GM21529 (cell line): Measurements from ENCODE around the gene SLC7A7.
"Not testable (repeated sequence)": the region's sequence is repeated elsewhere in the genome, so short reads cannot be mapped to it uniquely, and the experiment has no call there.

ENCODE experiments used
- ATAC-seq: cut with Tn5 transposase; IDR thresholded peaks from one replicate; pipeline ENCODE4 v1.9.1; 2021; ENCODE audit not compliant: unreplicated experiment

SLC7A7 gene

GRCh38 chr14:22822016-22822570 is 6.9 kb upstream of the SLC7A7 start:
- no peak for ATAC-seq

GRCh38 chr14:22821193-22822015 is 6.2 kb upstream of the SLC7A7 start:
- ATAC-seq: no peak

DNA sequence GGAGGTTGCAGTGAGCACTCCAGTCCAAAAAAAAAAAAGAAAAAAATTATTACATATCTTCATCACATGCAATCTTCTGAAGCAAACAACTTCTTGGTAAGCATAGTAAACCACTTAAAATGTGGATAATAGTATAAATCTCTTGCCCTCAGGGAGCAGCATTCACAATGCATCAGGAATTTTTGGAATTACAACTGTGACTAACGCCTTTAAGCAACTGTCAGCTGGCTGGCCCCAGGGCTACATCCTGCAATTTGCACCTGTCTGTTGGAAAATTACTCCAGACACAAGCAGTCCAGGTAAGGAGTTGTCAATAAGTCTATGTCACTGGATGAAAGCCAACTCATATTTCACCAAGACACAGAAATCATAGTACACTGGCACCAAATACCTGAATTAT is 5.5 kb upstream of the SLC7A7 start:
- no peak for ATAC-seq

DNA sequence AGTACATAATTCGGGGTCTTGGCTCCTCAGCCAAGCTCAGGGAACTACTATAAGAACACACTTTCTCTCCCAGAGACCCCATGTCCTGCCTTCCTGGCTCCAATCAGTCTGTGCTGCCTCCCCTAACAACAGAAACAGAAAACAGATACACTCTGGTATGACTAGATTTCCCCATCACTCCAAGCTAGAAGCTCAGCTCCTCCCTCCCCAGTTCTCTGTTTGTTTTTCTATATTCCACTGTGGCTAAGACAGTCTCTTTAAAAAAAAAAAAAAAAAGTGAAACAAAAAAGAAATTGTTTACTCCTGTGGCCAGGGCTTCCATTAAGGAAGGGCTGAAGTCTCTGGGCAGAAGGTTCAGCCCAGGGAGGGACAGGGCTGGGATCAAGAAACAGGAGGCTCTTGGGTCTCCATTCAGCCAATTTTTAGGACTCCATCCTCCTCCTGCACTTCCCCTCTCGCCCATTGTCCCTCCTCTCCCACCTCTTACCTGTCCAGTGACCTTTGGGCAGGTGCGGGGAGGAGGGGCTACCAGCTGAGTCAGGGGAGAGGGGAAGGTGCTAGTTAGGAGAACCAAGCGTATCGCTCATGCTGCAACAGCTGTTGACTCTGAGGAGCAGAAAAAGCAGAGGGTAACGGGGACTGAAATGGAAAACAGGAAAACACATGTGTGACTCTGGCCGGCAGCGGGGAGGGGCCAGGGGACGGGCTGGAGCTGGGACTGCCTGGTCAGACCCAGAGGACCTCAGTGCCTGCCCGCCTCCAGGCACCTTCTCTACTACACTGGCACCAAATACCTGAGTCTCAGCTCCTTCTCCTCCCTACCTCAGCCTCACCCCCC is 4.1 kb upstream of the SLC7A7 start:
- peak; percentile 54 for ATAC-seq

GRCh38 chr14:22814373-22814772 is 862 bp downstream of the SLC7A7 start:
- ATAC-seq: no peak

GRCh38 chr14:22813145-22813544 is 2.1 kb downstream of the SLC7A7 start:
- no peak for ATAC-seq

- no peak for ATAC-seq
These were observed 2.5 kb downstream of the SLC7A7 start for GRCh38 chr14:22812744-22813143.

GRCh38 chr14:22811722-22812121 is 3.5 kb downstream of the SLC7A7 start:
- no peak for ATAC-seq

- ATAC-seq: no peak
These were observed 6.6 kb downstream of the SLC7A7 start for GRCh38 chr14:22808388-22809209.

- no peak for ATAC-seq
These were observed 7.7 kb downstream of the SLC7A7 start for GRCh38 chr14:22807432-22808087.

DNA sequence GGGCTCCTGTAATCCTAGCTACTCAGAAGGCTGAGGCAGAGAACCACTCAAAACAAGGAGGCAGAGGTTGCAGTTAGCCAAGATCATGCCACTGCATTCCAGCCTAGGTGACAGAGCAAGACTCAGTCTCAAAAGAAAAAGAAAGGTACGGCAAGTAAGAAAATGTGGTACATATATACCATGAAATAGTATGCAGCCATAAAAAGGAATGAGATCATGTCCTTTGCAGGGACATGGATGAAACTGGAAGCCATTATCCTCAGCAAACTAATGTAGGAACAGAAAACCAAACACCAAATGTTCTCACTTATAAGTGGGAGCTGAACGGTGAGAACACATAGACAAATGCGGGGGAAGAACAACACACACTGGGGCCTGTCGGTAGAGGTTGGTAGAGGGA is 10.0 kb downstream of the SLC7A7 start:
- not testable (repeated sequence) for ATAC-seq

- peak; percentile 42 for ATAC-seq
These were observed 11.6 kb downstream of the SLC7A7 start for GRCh38 chr14:22803687-22803974.

GRCh38 chr14:22802860-22803686 is 12.2 kb downstream of the SLC7A7 start:
- ATAC-seq: peak; percentile 67

DNA sequence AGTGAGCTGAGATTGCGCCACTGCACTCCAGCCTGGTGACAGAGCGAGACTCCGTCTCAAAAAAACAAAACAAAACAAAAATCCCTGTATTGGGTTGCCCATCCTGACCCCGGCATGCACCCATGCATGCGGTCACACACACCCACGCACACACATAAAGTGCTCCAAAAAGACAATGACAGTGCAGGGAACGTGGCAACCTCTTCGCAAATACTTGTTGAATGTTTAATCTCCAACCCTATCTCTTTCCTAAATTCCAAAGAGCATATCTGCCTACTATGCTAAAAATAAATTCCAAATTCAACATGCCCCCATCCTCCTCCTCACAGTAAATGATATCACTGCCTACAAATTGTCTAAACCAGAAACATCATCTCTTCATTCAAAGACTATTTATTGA is 13.5 kb downstream of the SLC7A7 start:
- ATAC-seq: no peak

DNA sequence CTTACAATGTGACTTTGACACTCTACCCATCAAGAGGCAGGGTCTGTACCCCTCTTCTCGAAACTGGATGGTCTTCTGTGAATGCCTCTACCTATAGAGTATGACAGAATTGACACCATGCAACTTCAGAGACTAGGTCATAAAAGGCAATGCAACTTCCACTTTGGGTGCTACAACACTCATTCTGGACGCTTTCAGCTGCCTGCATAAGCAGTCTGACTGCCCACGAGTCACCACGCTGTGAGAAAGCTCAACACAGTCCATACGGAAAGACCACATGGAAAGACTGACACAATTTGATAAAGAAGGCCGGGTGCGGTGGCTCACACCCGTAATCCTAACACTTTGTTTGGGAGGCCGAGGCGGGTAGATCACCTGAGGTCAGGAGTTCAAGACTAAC is 14.9 kb downstream of the SLC7A7 start:
- no peak for ATAC-seq

DNA sequence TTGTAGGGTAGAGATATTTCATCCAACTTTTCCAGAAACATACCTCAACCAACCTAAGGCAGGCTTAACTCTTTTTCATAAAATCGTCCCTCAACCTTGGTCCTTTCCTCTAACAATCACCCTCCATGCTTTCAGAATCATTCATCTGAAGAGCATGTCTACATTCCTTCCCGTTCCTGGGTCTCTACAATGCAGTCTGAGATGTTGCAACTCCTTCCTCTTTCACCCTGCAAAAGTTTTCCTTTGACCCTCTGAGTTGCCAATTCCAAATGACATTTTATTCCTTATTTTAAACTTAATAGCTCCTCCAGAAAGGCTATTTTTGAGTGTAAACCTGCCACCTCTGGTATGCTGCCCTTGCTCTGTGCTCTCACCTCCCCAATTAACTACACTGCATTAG is 16.7 kb downstream of the SLC7A7 start:
- no peak for ATAC-seq

- no peak for ATAC-seq
These were observed 18.0 kb downstream of the SLC7A7 start for GRCh38 chr14:22797017-22797917.

DNA sequence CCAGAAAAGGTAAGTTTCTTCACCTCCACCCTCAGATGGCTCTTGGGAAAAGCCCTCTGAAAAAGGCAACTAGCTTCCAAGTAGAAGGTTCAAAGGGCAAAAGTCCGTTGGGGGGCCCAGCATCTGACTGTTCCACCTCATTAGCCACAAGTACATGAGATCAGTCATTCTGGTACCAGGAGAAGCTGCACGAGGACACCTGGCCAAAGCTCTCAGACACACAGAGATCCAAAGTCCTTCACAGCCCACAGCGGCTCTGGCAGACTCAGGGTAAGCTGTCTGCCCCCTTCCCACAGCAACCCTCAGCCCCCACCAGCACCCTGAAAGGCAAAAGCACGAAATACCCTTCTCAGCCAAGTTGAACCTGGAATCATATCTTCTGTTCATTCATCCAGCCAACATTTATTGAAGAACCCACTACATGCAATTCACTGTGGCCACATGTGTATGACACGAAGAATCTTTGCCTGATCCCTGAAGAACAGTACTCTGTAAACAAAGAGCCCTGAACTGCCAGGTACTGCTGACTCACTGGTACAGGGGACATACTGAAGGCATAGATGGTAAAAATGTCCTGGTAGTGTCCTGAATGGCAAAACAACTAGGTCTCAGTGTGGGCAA is 19.0 kb downstream of the SLC7A7 start:
- peak; percentile 57 for ATAC-seq
